Brain microvascular endothelial cell (primary cell): ENCODE results near the gene SLC25A42.

ENCODE experiments used
- DNase-seq: peaks from one replicate; pipeline ENCODE4 v3.0.0-alpha.2; 2020
- H3K27ac ChIP-seq: fragments of 250-450 bp; sonication (Bioruptor Pico); 2 replicates; pipeline ENCODE4 v1.5.1; 2020; ENCODE audit warnings: mild to moderate bottlenecking, moderate library complexity
- H3K27me3 ChIP-seq: fragments of 250-450 bp; sonication (Bioruptor Pico); replicated peaks from 2 replicates; pipeline ENCODE4 v1.5.1; 2020; ENCODE audit warnings: mild to moderate bottlenecking
- H3K36me3 ChIP-seq: fragments of 250-450 bp; sonication (Bioruptor Pico); replicated peaks from 2 replicates; pipeline ENCODE4 v1.5.1; 2020; ENCODE audit warnings: mild to moderate bottlenecking
- H3K4me3 ChIP-seq: 2 replicates; pipeline ENCODE4 v1.5.1; 2011; ENCODE audit warnings: low read depth, mild to moderate bottlenecking, control low read depth, low read length, moderate library complexity
- CTCF ChIP-seq: IDR thresholded peaks from 2 replicates; pipeline ENCODE4 v1.5.1; 2011; ENCODE audit warnings: low read depth, mild to moderate bottlenecking, moderate library complexity, low read length, control low read depth, inconsistent platforms; ENCODE audit errors: missing control alignments
- in situ Hi-C: cut with HindIII; loops from 2 replicates; pipeline ENCODE4 v1.10.0; 2017; ENCODE audit warnings: low sequenced_read_pairs, low pct_ligation_motif_present

SLC25A42 gene

DNA sequence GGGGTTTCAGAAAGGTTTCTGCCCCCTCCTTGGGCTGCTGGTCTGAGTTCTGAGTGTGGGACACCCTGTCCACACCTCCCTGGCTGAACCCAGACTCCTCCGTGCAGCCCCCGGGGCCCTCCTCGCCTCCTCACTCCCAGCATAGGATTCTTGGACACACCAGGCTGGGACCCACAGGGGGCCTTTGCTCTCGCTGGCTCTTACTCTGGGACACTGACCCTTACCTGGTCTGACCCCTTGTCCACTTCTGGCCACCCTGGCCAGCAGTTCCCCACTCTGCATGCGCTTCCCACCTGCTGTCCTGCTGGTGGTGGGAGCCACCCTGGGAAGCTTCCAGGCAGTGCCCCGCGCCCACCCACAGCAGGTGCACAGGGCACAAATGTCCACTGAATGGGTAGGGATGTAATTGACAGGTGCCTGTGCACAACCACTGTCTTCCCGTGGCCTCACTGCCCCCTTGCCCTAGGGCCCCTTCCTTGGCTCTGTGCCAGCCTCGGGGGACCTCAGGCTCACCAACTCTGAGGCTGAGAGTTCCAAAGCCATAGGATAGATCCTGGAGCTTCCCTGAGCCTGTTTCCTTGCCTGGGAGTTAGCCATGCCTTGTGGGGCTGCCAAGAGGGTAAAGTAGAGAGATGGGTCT lies 7.0 kb upstream of the SLC25A42 start:
- no peaks in the 10 kb centered on the region for H3K27me3 ChIP-seq
- peaks cover 57% of the 10 kb centered on the region for H3K36me3 ChIP-seq
- no peak overlapping the region for H3K27ac ChIP-seq
- no peak overlapping the region for H3K4me3 ChIP-seq
- in situ Hi-C loops = no loop called here
- DNase-seq = no peak
- TF ChIP-seq CTCF = no peak

DNA sequence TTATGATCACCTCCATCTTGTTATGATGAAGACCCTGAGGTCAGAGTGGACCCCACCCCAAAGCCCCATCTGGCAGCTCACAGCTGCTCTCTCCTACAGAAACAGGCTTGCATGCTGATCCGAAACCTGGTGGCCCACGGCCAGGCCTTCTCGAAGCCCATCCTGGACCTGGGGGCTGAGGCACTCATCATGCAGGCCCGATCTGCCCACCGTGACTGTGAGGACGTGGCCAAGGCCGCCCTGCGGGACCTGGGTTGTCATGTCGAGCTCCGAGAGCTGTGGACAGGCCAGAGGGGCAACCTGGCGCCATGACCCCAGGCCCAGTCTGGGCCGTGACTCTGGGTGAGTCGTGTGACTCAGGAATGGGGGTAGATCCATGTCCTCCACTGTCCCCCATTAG lies 6.5 kb upstream of the SLC25A42 start:
- Histone ChIP-seq H3K4me3 (no peak overlapping the region), H3K36me3 (peaks cover 57% of the 10 kb centered on the region), H3K27ac (no peak overlapping the region), H3K27me3 (no peaks in the 10 kb centered on the region)
- no peak for TF ChIP-seq CTCF
- DNase-seq = no peak
- in situ Hi-C loops = no loop called here

- H3K4me3 ChIP-seq = no peak overlapping the region
- no peak overlapping the region for H3K27ac ChIP-seq
- no peak for TF ChIP-seq CTCF
- no peaks in the 10 kb centered on the region for H3K27me3 ChIP-seq
- no peak for DNase-seq
- H3K36me3 ChIP-seq = peaks cover 57% of the 10 kb centered on the region
- in situ Hi-C loops = no loop called here
These were observed 6.1 kb upstream of the SLC25A42 start for GRCh38 chr19:19057720-19058119.

DNA sequence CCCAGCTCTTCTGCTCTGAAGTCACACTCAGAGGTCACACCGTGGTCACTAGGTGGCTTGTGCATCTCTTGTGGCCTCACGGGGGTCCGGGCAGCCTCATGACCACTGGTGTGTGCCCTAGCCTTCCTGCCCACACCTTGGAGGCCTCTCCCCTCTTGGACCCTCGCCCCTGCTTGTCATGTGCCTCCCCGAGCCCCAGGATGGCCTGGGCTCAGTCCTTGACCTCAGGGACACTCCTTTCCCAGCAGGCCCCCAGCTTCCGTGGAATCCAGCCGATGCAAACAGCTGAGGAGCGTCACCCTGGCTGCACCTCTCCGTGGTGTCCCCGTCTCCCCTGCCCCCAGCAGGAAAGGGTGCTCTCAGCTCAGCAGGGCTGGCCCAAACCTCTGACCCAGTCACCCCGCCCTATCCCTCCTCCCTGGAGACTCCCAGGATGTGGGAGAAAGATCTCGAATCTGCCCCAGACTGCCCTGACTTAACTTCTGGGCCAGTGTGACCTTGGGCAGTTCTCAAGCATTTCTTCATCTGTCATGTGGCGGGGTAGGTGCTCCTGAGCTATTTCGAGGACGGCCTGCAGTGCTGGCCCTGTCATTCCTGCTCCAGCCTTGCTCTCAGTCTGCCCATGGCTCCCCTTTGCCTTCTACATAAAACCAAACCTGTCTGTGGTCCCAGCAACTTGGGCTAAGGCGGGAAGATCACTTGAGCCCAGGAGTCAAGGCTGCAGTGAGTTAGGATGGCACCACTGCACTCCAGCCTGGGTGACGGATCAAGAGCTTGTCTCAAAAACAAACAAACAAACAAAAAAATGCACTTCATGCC lies 4.6 kb upstream of the SLC25A42 start:
- TF ChIP-seq CTCF = no peak
- H3K36me3 ChIP-seq = peaks cover 50% of the 10 kb centered on the region
- no peak overlapping the region for H3K4me3 ChIP-seq
- H3K27ac ChIP-seq = no peak overlapping the region
- no peak for DNase-seq
- no peaks in the 10 kb centered on the region for H3K27me3 ChIP-seq
- in situ Hi-C loops = no loop called here

GRCh38 chr19:19059837-19060611 lies 3.8 kb upstream of the SLC25A42 start:
- Histone ChIP-seq H3K4me3 (no peak overlapping the region), H3K27me3 (no peaks in the 10 kb centered on the region), H3K36me3 (peaks cover 42% of the 10 kb centered on the region), H3K27ac (no peak overlapping the region)
- in situ Hi-C loops = no loop called here
- DNase-seq = no peak
- TF ChIP-seq CTCF = no peak
